Kasumi-1 (cell line): Measurements from ENCODE around the gene CRBN.

ENCODE experiments used
- DNase-seq, 2 experiments: peaks; one replicate each; lab custom pipeline; 2025; lab: John Stamatoyannopoulos, UW

The CRBN gene

GRCh38 chr3:3179407-3180094 is at the start of gene CRBN:
TSS of gene CRBN (minus strand) at chr3:3179691. CDS start at chr3:3179687, 4 bp downstream.
- DNase-seq = peak; percentile 76 to 83

DNA sequence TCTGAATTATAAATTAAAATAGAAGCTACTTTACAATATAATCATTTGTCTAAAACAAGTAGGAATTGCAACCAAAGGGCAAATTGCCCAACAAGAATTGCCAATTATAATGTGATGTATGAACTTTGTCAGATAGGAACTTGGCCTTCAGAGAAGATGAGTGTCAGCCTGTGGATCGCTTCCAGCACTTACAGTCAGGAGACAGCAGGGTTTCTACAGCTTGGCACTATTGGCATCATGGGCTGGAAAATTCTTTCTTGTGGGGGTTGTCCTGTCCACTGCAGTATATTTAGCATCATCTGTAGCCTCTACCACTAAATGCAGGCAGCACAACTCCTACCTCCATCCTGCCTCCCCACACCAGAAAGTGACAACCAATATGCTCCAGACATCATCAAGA is 48.1 kb upstream of the CRBN start:
- no peak for DNase-seq

DNA sequence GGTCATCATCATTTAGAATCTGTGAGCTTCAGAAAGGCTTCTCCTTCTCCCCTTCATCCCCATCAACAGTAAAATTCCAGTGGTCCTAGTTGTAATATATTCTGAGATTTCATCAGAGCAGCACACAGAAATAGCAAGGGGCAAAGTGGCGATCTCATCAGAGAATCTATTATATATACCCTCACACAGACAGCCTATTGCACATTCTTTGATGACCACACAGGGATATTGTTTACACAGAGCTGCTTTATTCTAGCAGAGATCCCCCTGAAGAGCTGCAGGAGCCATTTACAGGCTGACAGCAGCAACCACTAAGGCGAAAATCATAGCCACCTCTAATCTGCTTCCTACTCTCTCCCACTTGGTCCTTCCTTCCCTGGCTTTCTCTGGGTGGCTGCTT is 42.0 kb upstream of the CRBN start:
- DNase-seq = no peak

DNA sequence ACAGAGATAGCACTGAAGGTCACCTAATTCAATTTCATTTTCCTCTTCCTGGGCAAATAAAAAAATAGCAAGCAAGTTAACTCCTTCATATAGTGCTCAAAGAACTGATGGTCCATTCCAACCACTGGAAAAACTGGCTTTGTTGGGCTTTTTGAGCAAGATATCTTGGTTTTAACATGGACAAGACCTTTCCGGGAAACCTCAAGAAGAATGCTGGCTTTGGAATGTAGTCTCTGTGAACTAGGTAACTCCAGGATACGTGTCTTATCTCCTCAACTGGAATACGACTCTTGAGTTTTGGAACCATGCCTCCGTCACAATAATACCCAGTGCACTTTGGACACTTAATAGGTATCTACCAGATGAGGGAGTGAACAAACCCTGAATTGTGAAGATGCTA is 36.9 kb upstream of the CRBN start:
- DNase-seq = no peak

DNA sequence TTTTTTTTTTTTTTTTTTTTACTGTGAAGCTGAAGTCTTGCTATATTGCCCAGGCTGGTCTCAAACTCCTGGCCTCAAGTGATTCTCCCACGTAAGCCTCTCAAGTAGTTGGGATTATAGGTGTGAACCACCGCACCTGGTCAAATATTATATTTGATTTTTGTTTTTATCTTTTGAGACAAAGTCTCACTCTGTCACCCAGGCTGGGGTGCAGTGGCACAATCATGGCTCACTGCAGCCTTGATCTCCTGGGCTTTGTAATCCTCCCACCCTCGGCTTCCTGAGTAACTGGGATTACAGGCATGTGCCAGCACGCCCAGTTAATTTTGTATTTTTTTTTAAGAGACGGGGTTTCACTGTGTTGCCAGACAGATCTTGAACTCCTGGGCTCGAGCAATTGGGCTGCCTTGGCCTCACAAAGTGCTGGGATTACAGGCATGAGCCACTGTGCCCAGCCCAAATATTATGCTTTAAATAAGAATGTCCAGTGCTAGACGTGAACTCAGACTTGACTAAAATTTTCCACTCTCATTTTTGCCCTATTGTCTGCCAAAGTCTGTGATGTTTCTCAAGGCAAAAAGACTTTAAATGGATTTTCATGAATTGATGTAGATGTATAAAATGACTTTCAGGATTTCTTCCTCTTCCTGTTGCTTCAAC is 33.4 kb upstream of the CRBN start:
- no peak for DNase-seq

GRCh38 chr3:3209714-3210113 is 30.2 kb upstream of the CRBN start:
- DNase-seq = no peak

GRCh38 chr3:3209057-3209456 is 29.6 kb upstream of the CRBN start:
- DNase-seq = no peak

DNA sequence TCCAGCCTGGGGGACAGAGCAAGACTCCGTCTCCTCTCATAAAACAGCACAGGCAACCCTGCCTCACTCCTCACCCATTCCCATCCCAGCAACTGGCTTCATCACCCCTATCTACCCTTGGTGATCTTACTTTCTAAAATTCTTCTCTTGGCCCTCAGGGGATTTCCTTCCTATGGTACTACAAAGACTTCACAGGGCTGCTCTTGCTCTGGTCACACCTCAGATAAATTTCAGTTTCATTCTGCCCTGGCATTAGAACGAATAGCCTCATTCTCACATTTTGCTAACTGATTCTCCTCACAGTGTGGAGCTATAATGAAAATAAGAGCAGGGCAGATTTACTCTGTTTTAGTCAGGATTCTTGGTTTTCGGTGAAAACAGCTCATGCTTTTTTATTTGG is 22.1 kb upstream of the CRBN start:
- DNase-seq = no peak

- peak; percentile 51 to 72 for DNase-seq
Observed at GRCh38 chr3:3200632-3201212, 21.2 kb upstream of the CRBN start.

DNA sequence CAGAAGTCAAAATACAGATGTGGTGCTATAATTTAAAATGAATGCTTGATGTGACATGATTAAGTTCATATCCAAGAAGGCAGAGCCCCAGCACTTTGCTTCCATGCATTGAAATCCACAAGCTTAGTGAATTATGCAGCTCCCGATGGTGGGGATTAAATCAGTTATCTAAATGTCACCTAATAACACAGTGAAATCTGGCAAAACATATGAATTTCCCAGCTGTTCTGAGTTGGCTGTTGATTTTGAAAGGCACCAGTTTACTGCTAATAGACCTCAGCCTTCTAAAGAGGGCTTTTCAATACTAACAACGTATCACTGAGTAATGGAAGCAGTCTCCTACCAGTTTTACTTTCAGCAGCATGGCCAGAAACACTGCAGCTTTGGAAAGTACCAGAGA is 19.8 kb upstream of the CRBN start:
- DNase-seq = no peak

GRCh38 chr3:3196148-3196861 is 16.8 kb upstream of the CRBN start:
- DNase-seq = peak; percentile 53 to 71

DNA sequence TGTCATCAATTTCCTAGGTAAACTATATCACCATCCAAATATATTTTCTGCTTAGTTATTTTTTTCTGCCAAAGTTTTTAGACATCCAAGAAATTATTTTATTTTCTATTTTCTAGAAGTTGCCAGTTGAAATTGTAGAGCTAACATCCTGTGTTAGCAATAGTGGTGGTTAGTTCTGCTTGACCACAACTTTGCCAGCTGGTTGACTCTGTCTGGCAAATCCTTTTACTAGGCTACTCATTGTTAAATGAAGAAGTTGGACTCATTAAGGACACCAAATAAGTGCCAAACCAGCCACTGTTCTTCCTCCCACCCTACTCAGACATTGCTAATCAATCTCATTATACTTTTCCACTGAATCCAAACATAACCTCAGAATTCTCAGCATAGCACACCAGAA is 15.4 kb upstream of the CRBN start:
- no peak for DNase-seq

- DNase-seq = peak in 1 of 2 experiments; percentile 36
Observed at GRCh38 chr3:3192286-3192675, 12.8 kb upstream of the CRBN start.

DNA sequence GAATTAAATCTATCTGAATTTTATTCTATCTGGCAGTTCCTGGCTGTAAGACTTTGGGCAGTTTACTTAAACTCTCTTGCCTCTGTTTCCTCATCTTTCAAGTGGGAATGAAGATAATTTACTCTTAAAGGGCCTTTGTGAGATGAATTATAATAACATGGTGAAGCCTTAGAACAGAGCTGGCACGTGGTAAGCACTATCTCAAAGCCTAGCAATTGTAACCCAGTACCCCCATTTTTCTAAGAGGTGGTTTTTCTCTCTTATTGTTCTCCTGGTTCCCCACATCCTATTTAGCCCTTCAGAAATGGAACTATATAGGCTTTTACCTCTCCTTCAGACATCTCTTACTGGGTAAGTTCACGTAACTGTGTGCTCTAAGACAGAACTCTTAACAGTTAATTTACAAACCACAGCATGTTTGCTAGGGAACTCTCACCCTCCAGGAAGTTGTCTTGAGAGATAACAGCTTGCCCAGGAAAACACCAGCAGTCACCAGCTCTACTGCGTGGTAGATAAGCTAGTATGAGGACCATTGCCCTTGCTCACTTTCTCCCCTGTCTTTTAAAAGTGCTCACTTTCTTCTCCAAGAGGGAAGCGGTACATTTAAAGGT is 12.3 kb upstream of the CRBN start:
- DNase-seq = peak; percentile 69 to 70

- DNase-seq = no peak
Observed at GRCh38 chr3:3189961-3190360, 10.5 kb upstream of the CRBN start.

DNA sequence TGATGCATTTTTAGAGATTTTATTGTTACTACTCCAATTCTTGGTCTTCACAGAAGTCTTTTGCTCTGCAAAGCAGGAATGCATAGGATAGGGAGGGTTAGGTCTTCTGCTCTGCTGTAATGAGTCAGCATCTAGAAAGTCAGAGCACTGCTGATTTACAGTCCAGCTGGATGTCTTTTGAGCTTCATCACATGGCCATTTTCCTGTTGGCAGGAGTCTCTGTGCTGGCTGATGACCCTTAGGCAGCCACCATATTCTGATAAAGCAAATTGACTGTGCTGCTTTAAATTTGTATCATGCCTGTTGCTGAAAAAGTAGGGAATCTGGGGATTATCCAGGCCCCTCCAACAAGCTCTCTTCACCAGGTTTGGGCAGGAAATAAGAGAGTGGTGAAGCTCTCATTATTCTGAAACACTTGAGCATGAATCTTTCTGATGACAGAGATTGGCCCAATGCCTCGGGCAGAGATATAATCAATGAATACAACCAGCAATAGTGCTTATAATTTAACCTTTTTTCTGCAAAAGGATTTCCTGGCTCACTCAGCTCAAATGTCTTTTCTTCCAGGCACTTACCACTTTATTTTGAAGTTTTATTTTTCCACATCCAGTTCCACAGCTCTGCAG is 9.7 kb upstream of the CRBN start:
- no peak for DNase-seq

DNA sequence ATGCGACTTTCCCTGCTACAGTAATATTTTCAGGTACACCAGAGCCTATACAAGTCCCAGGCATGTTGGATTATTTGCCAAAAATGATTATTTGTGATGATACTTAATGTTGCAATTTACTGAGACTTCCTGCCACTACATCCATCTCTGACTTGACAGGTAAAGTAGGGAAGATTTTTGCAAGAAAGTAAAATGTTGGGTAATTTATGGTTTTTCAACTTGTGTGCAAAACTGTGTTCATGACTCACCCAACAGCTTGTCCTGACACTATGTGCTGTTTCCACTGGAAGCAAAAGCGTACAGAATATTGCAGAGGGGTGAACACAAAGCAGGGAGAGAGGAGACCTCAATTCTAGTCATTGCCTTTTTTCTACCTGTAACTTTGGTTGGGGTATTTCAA is 5.4 kb upstream of the CRBN start:
- no peak for DNase-seq

DNA sequence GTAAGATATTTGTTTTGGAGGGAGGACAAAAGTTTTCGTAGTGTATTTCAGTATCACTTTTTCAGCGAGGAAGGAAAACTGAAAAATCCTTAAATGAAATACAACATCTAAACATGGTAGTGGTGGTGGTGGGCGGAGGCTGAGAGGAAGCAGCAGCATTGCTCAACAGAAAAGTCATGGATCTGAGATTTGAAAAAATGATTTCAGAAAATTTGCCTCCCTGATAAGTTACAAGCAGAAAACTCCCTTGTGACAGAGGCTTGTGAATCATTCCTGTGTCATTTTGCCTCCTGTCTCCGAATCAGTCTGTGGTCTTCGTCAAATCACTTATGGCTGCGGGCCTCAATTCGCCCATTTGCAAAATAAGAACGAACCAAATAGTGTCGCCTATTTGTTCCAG is 965 bp upstream of the CRBN start:
- no peak for DNase-seq

DNA sequence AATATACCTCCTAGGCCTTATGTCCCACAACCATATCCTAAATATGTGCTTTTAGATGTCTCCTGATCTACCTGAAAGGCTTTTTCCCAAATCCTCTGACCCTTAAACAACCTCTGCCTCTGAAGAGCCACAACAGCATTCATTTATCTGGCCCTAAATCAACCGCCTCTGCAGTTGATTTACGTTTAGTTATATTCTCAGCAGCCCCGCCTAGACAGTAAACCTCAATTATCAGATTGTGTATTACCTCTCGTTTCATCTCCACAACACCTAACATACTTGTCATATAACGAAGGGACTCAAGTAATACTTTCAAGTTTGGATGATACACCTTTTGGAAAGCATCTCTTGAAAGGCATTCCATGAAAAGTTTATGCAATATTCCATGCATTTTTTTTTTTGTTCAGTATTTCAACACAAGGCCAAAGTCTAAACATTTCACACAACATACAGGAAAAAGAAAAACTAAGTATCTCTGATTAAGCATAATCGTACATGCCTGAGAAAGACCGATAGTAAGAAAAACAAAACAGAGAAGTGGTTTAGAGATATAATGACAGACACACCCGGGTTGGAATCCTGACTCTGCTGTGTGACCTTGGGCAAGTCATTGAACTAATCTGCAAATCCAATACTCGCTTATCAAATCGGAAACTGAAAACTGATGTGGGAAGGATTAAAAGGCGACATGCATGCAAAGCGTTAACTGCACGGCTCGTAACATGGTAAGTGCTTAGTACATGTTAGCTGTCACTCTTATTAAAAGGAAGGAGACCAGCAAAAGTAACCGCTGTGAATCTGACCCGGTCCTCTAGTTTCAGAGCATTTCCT is 778 bp downstream of the CRBN start:
- DNase-seq = no peak

DNA sequence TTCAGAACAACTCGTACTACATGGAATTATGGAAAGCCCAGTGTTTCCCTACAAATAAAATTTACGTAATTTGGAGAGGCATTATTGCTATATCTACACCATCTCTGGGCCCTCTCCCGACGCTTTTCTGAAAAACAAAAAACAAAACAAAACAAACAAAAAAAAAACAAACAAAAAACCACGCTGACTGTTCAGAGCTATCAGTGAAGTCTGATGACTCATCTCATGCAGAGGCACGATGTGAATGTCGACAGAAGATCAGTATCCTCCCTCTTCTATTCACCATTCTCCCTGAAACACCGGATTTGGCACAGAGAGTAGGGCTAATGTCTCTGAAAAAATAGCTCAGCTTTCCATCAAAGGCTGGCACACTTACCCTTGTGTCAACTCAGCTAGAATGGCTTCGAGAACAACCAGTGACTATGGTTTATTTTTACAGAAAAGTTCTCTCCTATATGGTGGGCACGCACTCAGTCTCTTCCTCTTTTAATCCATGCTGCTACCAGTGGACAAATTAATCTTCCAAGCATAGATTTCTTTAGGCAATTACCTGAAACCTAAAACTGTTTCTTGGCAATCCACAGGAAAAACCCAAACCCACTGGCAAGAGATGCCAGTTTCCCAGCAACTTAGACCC is 1.5 kb downstream of the CRBN start:
- peak; percentile 28 to 50 for DNase-seq

DNA sequence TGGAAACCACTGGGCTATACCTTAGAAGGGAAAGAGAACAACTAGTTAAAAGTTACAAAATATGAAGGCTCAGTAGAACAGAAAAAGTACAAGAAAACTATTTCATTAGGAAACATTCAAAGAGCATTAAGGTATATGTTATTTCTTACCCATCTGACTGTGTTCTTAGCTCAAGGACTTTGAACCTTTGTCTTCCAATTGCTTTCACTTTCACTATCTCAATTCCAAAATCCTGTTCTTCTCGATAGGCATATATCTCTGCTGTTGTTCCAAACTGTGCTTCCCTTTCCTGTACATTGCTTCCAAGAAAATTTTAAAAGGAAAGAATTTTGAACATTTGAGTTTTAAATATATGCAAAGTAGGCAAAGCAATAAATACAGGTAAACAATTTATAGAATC is 6.9 kb downstream of the CRBN start:
- peak; percentile 8 to 16 for DNase-seq
